Measurements from ENCODE around the gene KIAA0930. TPM values are rescaled to one million over a fixed set of nuclear protein-coding genes. Genes with fewer than 3 reads are reported as not detected.

Gene KIAA0930
- total RNA-seq, 2 donors from 2014 or later: 13.0 to 20.4 TPM

DNA sequence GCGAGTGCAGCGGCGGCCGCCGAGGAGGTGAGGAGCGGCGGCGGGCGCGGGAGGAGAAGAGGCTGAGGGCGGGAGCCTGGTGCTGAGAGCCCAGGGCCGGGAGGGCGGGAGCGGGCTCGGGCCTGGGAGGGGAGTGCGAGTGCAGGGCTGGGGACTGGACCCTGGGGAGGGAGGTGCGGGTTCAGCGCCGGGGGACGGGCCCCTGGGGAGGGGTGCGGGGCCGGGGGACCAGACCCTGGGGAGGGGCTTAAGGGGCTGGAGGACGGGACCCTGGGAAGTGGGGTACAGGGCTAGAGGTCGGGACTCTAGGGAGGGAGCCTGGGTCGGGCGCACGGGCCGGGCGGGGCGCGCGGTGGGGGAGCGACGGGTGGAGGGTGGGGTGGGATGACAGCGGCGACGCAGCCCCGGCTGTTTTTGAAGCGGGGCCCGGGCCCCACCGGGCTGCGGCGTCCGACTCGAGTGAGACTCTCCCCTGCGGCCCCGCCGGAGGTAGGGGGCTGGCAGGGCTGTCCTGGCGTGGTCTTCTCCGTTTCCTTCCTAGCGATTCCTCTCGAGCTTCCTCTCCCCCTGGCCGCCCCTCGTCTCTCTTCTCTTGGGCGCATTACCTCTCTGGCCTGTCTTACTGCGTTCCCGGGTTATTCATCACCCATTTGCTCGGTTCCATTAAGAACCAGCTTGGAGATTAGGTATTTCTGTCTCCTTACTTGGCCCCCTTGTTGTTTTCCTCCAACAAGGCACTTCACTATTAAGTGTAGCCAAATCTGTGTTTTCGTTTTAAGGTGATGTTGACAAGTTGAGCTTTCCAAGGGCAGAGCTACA is 76.2 kb downstream of the KIAA0930 start:
- Histone ChIP-seq H3K27me3 (no peaks in the 10 kb centered on the region), H3K9me3 (no peaks in the 10 kb centered on the region), H3K4me3 (peak overlapping the region; percentile 93 to 94), H3K27ac (peak overlapping the region; percentile 88 to 91), H3K4me1 (peaks cover 0 to 35% of the 10 kb centered on the region in 2 donors), H3K36me3 (peaks cover 6% of the 10 kb centered on the region)
- TF ChIP-seq, protein P1, sequence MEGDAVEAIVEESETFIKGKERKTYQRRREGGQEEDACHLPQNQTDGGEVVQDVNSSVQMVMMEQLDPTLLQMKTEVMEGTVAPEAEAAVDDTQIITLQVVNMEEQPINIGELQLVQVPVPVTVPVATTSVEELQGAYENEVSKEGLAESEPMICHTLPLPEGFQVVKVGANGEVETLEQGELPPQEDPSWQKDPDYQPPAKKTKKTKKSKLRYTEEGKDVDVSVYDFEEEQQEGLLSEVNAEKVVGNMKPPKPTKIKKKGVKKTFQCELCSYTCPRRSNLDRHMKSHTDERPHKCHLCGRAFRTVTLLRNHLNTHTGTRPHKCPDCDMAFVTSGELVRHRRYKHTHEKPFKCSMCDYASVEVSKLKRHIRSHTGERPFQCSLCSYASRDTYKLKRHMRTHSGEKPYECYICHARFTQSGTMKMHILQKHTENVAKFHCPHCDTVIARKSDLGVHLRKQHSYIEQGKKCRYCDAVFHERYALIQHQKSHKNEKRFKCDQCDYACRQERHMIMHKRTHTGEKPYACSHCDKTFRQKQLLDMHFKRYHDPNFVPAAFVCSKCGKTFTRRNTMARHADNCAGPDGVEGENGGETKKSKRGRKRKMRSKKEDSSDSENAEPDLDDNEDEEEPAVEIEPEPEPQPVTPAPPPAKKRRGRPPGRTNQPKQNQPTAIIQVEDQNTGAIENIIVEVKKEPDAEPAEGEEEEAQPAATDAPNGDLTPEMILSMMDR (IDR thresholded peaks at IDR 0.05): no peak
- no peak for DNase-seq (ENCODE audit: low spot score)

DNA sequence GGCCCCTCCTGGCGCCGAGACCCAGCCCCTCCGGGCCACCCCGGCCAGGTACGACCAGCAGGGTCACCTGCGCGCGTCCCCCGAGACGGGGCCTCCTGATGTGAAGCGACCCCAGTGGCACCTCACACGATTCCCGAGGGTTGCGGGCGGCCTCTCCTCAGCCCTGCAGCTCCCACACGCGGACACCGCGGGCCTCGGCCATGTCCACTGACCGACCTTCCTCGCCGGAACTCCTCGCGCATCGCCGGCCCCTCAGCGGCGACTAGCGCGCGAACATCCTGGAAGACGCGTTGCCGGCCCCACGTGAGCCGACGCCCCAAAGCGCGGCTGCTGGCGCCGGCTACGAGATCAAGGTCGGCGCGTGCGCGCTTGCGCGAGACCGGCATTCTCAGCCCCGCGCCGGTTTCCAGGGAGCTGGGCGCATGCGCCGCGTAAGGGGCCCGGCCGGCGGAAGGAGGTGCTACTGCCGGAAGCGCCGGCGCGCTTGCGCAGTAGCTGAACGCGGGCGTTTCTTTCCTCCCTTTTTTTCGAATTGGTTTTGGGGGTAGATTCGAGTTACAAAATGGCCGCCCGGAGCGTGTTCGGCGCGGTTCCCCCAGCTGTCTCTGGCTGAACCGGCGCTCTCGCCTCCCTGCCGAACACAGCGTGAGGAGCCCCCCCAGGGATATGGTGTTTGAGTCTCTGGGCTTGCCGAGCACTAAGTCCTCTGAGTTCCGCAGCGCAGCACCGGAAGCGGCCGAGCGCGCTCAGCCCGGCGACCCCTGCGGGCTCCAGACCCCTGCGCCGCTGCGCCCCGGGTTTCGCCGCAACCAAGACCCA is 77.0 kb downstream of the KIAA0930 start, which contains the start of gene NUP50:
TSS of gene NUP50 (plus strand) at position 475 of the 819 bp plus-strand sequence. CDS start 4,253 bp downstream, outside the sequence.
- TF ChIP-seq, protein P1 (IDR thresholded peaks at IDR 0.05): peak in 1 of 2 donors; percentile 38
- Histone ChIP-seq H3K4me3 (peak within 1 kb of the TSS; percentile 93 to 94), H3K27ac (peak within 1 kb of the TSS; percentile 88 to 91), H3K36me3 (no peaks in the 10 kb centered on the region), H3K27me3 (no peaks in the 10 kb centered on the region), H3K9me3 (no peaks in the 10 kb centered on the region), H3K4me1 (peaks cover 0 to 42% of the 10 kb centered on the region in 2 donors)
- peak; percentile 93 for DNase-seq (ENCODE audit: low spot score)

DNA sequence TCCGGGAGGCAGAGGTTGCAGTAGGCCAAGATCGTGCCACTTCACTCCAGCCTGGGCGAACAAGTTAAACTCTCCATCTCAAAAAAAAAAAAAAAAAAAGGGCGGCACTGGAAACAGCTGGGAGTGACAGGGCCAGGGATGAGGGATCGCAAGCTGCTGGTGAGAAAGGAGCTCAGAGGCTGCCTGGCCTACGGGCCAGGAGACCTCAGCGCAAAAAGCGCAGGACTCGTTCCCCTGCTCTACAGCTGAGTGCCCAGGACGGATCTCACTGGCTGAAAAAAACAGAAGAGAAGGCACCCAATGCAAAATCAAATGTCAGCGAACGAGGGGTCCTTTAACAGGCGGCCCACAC is 77.6 kb downstream of the KIAA0930 start:
- no peaks in the 10 kb centered on the region for H3K36me3 ChIP-seq
- peak overlapping the region; percentile 93 to 94 for H3K4me3 ChIP-seq
- H3K27ac ChIP-seq: peak overlapping the region; percentile 88 to 91
- no peaks in the 10 kb centered on the region for H3K27me3 ChIP-seq
- H3K9me3 ChIP-seq: no peaks in the 10 kb centered on the region
- H3K4me1 ChIP-seq: peaks cover 0 to 42% of the 10 kb centered on the region in 2 donors
- TF ChIP-seq, protein P1 (IDR thresholded peaks at IDR 0.05): no peak
- no peak for DNase-seq (ENCODE audit: low spot score)

DNA sequence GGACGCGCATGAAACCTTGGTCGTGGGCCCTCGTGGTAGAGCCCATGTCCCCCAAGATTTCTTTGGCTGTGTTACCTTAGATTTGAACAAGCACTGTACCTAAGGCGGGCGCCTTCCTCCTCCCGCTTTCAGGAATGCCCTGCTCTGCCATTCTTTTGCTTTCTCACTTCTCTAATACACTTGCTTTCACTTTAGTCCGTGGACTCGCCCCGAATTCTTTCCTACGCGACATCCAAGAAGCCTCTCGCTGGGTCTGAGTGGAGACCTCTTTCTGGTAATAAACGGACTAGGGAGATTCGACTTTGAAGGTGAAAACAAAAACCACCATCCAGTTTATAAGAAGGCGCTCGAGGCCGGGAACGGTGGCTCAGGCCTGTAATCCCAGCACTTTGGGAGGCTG is 78.2 kb downstream of the KIAA0930 start:
- Histone ChIP-seq H3K4me1 (peaks cover 0 to 42% of the 10 kb centered on the region in 2 donors), H3K36me3 (peaks cover 4% of the 10 kb centered on the region), H3K4me3 (peak overlapping the region in 1 of 2 donors; percentile 94), H3K27ac (no peak overlapping the region), H3K27me3 (no peaks in the 10 kb centered on the region), H3K9me3 (no peaks in the 10 kb centered on the region)
- DNase-seq (ENCODE audit: low spot score): no peak
- TF ChIP-seq, protein P1 (IDR thresholded peaks at IDR 0.05): no peak

DNA sequence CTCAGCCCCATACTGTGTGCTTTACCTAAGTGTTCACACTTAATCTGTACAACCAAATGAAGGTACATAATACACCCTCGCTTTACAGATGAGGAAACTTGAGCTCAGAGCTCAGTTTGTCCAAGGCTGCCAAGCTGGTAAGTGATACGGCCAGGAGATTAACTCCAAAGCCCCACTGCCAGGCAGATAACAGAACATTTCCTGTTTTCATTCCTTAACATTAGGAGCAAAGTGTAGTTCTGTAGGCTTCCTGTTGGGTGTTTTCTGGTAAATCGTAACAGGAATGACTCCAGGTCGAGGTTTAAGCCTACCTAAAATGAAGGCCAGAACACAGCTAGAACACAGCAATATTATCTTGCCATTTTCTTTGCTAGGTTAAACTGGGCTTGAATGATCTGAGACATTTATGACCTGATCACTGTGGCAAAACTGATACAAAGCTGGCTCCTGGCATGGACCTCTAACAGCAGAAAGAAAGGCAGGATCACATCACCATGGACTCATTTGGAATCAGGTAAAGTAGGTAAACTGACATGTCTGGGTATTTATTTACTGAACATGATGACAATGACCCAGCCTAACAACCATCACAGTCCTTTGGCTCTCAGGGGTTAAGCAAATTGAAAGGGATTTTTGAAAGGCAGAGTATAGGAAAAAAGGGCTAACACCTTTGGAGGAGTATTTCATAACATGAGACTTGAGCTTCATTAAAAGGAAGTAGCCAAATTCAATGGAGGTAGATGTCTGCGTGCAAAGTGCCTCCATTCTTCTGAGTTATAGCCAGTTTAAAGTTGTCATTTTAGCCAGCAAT is 80.8 kb downstream of the KIAA0930 start:
- Histone ChIP-seq H3K27ac (peak overlapping the region; percentile 11 to 23), H3K4me1 (peaks cover 0 to 32% of the 10 kb centered on the region in 2 donors), H3K27me3 (no peaks in the 10 kb centered on the region), H3K9me3 (no peaks in the 10 kb centered on the region), H3K36me3 (peaks cover 8% of the 10 kb centered on the region), H3K4me3 (no peak overlapping the region)
- no peak for DNase-seq (ENCODE audit: low spot score)
- TF ChIP-seq, protein P1 (IDR thresholded peaks at IDR 0.05): no peak

Data from right atrium auricular region (tissue), 2 donors.